GM11168 (cell line): ENCODE measurements around the gene KLHL26.
"Not testable (repeated sequence)": the region's sequence is repeated elsewhere in the genome, so short reads cannot be mapped to it uniquely, and the experiment has no call there.

Experiments
- in situ Hi-C: fragments of 300-500 bp; cut with MboI; formaldehyde crosslinking; loops from one replicate; pipeline ENCODE4 v1.12.0; 2022; ENCODE audit warnings: low sequenced_read_pairs; ENCODE audit not compliant: unreplicated experiment

Gene KLHL26

DNA sequence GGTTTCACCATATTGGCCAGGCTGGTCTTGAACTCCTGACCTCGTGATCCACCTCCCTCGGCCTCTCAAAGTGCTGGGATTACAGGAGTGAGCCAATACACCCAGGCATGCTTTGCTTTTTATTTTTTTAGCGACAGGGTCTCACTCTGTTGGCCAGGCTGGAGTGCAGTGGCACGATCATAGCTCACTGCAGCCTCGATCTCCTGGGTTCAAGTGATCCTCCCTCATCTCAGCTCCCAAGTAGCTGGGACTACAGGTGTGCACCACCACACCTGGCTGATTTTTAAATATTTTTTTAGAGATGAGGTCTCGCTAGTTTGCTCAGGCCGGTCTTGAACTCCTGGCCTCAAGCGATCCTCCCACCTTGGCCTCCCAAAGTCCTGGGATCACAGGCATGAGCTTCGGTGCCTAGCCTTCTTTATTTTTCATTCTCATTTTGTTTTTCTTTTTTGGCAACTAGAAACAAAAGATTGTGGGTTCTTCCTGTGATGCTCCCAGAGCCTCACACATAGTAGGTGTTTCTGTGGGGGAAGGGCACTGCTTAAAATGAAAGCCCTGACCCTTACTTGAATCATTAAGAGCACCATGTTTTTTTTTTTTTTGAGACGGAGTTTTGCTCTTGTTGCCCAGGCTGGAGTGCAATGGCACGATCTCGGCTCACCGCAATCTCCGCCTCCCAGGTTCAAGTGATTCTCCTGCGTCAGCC lies 36.0 kb upstream of the KLHL26 start:
- in situ Hi-C loops: not testable (repeated sequence)

DNA sequence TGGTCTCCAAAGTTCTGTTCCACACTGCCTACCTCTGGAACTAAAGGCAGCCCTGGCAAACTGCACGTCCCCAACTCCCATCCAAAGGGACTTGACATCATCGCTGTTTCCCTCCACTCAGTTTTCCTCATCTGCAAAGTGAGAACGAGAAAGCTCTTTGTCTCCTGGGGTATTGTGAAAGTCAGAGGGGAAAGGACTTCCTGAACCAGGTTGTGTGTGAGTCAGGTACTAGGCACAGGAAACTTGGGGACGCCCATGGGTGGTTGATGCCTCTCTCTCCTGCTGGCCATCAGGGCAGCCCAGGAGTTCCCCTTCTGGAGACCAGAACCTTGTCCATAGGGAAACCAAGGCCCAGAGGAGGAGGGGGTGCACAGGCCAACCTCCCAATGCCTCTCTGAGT lies 35.0 kb upstream of the KLHL26 start:
- in situ Hi-C loops: no loop called here

DNA sequence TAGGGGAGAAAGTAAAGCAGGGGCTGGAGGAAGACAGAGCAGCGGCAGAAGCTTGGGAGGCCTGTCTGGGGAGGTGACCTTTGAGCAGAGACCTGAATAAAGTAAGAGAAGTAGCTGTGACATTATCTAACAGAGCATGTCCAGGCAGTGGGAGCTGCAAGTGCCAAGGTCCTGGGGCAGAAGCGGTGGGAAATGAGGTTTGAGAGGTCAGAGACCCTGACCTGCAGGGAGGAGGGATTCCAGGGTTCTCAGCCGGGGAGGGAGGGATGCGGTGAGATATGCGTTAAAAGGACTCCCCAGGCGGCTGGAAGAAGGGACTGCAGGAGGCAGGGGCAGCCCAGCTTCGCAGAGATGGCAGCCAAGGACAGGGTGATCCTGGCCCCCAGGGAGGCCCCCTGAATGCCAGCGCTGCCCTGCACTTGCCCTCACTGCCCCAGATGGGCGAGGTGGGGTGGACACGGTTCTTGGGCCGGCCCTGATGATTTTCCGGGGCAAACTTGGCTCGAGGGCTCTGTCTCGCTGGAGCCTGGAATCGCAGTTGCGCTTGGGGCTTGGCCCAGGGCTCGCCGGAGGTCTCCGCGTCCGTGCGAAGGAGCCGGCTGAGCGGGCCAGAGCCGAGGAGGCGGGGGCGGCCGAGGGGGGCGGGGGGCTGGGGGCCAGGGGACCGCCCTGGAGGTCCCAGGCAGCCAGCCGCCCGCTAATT lies 33.4 kb upstream of the KLHL26 start:
- in situ Hi-C loops: no loop called here

DNA sequence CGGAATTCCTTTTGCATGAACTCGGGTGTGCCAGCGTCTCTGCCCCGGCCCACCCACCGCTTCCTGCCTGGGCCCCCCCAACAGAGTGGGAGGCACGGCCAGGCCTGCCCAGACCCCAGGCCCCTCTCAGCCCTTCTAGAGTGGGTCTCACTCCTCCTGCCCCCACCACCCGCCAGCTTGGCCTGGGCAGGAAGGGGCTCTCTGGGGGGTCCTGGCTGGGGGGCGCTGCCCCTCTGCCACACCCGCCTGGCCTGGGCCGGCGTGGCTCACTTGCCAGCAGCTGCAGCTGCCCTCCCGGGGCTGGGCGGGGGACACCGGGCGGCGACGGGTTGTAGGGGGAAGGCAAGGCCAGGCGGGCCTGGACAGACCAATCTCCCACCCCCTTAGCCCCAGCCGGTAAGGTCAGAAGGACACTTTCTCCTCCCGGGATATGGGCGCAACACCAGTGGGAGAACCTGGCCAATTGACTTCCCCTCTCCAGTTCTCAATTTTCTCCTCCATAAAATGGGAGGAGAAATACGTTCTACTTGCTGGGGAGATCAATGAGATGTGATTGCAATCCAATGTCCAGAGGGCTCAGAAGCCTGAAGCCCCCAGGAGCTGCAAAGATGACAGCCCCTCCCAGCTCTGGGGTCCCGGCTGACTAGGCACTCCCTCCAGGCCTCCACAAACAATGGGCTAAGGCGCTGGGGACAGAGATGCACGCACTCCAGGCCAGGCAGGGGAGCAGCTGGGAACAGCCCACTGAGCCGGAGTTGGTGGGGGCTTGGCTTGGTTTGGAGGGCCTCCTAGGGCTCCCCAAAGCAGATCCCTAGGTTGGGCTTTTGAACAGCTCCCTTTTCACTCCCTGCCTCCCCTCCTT lies 32.6 kb upstream of the KLHL26 start:
- in situ Hi-C loops: no loop called here

DNA sequence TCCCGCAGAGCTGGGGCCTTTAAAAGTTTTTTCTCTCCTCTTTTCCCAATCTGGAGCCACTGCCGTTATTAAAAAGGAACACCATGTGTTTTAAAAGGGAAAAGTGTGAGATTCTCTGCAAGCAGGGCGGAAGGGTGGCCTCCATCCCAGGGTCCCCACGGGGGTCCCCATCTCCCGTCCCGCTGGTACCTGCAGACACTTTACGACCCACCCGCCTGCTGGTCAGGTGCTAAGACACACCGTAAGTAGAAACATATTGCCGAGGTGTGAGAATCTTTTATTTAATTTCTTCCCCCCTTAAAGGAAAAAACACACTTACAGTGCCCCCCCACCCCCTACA lies 32.0 kb upstream of the KLHL26 start:
- in situ Hi-C loops: no loop called here

DNA sequence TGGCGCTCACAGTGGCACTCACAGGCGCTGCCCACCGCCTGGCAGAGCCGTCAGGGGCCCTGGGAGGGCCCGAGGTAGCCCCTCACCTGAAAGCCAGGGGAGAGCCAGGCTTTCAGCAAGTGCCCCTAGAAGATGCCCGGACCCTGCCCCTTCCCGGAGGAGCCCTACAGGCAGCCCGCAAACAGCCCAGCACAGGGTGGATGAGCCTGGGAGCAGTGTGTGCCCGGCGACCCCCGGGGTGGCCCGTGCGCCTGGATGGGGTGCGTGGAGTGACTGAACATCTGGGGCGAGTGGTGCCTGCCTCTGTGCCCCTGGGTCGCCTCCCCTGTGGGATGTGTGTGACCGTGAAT lies 31.7 kb upstream of the KLHL26 start:
- in situ Hi-C loops: no loop called here

DNA sequence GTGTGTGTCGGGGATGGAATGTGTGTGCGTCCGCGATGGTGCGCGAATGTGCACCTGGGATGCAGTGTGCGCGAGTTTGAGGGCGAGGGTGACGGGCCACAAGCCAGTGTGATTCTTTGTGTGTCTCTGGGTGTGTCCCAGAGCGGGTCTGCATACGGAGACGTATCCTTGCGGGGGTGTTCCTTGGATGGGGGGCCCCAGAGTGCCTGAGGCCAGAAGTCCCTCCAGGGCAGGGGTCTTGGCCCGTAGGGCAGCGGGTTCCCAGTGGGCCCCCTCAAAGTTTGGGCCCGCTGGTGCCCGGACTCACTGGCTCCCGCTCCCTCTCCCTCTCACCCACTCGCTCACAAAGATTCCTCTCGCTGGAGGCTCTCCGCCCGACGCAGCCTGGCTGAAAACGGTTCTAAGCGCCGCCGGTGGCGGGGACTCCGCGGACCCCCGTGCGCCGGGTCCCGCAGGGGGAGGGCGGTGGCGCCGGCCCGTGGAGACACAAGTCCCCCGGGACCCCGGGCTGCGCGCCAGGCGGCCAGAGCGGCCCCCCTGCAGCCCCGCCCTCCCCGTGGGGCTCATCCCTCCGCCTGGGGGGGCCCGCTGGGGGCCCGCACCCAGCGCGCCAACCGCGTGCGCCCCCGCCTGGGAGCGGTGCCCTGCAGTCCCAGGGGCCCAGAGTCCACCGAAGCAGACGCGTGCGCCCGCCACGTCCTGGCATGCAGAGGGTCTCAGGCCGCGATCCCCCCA lies 31.1 kb upstream of the KLHL26 start:
- in situ Hi-C loops: no loop called here

DNA sequence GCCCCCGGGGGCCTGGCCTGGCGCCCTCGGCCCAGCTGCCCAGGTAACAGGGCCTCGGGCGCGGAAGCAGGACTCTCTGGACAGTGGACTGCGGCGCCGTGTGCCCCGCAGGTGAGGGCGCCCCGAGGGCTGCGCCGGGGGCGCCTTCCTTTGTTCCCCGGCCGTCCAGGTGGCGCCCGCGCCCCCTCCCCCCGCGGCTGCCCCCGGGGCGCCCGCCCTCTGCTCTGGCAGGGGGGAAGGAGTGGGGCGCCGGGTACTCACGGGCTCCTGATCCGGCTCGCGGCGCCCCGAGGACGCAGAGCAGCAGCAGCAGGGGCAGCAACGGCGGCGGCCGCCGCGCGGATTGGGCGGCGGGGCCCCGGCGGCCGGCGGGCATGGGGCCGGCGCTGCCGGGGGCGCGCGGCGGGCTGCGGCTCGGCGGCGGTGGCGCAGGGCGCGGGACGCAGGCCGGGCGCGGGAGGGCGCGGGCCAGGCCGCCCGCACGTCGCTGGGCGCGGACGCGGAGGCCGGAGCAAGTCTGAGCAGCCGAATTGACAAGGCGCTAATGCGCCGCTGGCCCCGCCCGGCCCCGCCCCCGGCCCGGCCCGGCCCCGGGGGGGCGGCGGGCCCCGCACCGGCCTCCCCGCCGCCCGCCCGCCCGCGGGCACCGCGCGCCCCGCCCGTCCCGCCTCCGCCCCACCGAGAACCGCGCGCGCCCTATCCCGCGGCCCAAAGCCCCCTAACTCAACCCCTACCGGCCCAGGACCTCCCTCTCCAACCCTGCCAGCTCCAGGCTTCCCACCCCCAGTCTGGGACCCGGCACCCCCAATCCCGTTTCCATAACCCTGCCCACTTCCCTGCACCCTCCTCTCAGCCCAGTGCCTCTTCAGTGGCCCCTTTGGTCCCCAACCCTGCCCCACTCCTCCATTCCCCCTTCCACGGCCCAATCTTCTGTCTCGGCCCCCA lies 30.3 kb upstream of the KLHL26 start, which contains the start of gene CRLF1:
Gene CRLF1, minus strand, starts transcription at position 519 of the 945 bp plus-strand sequence. Its CDS starts 143 bp downstream, at position 376.
- in situ Hi-C loops: no loop called here

DNA sequence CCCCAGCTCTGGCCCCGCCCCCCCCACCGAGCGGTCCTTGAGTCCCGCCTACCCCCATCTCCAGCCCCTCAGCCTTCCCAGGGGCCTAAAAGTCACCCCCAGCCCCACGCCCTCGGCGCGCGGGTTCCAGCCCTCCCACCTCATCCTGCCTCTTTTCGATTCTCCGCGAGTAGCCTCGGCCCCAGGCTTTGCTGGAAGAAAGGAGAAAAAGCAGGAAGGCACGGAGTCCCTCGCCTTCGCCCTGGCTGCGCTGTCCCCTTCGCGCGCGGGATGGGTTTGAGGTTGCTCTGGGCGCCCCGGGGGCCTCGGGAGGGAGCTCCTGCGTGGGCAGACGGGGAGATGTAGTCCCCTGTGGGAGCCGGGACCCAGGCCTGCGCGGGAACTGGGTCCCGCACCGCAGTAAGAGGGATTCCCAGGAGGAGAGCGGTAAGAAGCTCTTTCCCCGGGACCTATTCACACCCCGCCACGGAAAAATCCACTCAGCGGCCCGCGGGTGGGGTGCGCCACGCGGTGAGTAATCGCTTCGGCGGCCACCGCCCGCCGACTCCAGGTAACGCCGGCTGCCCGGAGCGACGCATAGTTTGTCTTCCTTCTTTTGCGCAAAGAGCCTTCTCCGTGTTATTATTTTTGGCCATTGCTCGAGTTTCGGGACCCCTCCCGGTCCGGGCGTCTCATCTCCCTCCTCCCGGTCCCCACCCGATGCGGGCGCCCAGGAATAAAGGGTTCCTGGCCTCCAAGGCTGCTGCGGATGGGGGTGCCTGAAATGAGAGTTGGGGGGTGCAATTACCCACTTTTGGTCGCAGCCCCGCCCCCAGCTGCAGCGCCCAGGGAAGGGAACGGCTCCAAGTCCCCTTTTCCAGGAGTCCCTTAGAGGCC lies 29.4 kb upstream of the KLHL26 start:
- in situ Hi-C loops: no loop called here

DNA sequence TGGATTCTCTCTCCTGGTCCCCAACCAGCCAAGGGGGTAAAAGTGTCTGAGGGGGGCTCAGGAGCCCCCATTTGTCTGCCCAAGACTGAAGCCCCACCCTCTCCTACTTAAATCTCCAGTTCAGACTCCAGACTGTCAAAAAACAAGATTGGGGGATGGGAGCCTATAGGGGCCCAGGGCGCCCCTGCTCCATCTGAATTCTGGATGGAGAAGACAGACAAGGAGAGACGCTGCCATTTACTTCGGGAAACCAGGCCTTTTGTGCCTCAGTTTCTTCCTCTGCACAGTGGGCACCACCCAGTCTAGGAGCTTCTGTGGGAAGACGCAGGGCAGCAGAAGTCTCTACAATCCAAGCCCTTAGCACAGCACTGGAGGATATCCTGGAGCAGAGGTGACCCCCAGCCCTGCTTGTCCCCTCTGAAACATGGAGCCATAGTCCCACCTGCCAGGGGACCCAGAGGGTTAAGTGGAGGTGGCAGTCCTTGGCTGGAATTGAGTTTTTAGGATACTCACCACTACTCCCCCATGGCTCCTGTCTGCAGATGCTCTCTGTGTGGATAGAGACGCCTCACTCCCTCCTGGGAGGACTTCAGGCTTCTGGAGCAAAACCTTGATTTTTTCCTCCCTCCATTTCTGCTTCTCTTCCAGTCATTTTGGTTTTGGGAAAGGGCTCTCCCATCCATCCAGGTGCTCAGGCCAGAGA lies 28.6 kb upstream of the KLHL26 start:
- in situ Hi-C loops: no loop called here

DNA sequence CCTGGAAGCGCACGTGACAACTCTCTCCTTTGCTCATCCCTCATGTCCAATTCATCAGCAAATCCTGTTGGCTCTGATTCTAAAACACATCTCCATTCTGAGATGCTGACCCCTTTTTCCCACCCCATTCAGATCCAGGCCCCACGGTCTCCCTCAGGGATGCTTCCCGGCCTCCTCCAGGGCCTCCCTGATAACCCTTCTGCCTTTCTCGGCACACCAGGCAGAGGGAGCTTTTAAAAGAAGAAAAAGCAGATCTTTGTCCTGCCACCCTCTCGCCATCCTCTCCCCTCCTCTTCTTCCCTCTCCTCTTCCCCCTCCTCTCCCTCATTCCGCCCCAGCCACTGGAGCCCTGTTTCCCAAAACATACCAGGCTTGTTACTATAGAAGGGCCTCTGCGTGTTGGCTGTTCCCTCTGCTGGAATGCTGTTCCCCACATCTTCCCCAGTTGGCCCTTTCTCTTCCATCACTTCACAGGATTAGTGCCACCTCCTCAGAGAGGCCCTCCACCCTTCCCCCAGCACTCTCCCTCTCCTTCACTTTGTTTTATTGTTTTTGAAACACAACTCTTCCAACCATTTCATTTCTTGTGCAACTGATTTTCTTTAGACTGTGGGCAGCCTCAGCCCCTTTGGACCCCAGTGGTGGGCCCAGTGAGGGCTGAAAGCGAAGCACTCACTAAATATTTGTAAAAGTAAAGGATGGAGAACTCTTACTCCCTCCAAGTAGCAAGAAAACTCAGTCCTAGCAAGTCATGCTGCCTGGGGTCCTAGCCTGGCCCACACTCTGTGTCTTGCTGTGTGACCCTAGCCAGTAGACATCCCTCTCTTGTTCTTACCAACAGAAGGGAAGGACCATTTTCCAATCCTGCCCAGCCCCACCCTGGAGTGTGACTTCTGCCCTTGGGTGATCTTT lies 27.8 kb upstream of the KLHL26 start:
- in situ Hi-C loops: no loop called here

DNA sequence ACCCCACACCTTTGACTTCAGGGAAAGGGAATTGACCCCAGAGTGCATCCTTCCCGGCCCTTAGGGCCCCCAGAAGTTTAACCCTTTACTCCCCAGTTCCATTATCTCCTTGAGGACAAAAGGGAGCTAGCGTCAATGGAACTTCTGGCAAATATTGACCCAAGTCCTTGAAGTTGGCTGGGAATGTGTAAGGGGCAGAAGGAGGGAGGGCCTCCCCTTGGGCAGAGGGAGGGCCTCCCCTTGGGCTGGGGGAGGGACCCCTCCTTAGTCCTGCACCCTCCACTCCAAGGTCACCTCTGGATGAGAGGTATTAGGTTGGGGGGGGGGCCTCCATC lies 27.1 kb upstream of the KLHL26 start:
- in situ Hi-C loops: no loop called here

DNA sequence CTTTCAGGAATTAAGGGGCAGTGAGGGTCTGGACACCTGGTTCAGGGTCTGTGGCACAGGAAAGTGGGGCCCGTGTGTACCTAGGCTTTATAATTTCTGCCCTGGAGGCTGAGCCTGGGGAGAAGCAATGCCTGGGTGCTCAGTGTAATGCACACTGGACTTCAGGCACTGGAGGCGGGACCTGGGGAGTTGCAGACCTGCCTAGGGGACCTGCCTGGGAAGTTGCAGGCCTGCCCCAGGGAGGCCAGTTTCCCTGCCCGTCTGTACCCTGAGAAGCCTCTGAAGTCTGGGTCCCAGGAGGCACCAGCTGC lies 26.6 kb upstream of the KLHL26 start:
- in situ Hi-C loops: no loop called here

DNA sequence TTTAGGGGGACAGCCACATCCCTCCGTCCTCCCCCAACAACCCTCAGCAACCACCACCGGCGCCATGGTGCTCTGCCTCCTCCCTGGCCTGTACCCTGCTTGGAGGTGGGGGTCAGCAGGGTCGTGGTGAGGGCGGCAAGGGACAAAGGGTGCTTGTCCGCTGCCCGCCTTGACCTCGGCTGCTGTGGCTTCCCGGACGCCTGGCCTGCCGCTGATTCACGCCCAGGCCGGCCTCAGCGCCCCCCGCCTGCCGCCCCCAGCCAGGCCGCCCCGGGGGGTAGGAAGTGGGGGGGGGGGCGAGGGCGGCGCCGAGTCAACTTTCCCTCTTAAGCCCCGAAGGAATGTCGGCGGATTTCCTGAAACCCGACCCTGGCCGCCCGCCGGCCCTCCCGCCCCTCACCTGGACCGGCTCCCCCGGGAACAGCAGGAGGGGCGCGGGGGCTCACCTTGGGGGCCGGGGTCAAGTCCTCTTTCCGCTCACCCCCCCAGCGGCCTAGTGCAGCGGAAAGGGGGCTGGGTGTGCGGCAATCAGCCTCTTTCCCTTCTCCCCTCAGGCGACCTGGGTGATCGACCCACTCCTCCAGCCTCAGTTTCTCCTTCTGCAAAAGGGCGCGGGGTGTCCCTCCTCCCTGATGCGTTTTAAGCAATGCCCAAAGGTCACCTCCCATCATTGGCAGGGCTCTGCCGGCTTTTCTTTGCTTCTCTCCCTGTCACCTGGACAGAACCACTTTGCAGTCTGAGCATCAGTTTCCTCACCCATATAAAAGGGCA lies 26.1 kb upstream of the KLHL26 start:
- in situ Hi-C loops: no loop called here

DNA sequence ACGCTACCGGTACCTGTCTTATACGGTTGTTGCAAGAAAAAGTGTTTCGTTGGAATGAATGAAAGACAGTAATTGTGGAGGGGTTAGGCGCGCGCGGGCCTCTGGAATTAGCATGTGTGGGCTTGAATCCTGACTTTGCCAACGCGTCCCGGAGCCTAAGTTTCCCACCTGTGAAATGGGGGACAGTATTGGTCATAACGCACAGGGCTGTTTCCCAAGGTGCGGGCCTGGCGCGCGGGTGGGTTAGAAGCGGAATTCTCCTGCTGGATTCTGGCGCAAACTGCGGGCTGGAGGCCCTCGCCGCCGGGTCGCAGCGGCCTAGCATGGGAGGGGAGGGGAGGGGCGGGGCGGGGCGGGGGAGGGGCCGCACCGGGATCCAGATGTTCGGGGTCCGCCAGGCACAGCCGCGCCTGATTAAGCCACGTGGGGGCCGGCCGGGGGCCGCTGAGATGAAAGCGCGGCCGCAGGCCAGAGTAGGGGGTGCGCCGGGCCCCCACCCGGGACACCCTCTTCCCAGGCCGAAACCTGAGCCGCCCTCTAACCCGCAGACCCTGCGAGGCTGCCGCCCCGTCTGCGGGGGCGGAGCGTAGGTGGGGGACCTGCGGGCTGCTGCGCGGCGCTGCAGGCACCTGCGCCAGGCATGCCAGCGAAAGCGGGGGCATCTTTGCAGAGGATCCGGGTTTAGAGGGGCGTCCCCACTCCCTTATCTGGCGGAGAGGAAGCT lies 25.3 kb upstream of the KLHL26 start:
- in situ Hi-C loops: no loop called here
